Lower leg skin (tissue), 3 donors: Measurements from ENCODE around the gene LCK.

Experiments used
- CTCF ChIP-seq, 3 donors: fragments of 450-650 bp; IDR thresholded peaks; one replicate each; pipeline ENCODE4 v1.5.1; 2016; ENCODE audit warnings: antibody characterized with exemption in 3 of 3, mild to moderate bottlenecking in 3 of 3, moderate library complexity in 2 of 3
- POLR2A ChIP-seq, 2 donors: fragments of 450-650 bp; IDR thresholded peaks; one replicate each; pipeline ENCODE4 v1.6.1; 2016 to 2017; ENCODE audit warnings: antibody characterized with exemption in 2 of 2, mild to moderate bottlenecking in 1 of 2, moderate library complexity in 1 of 2

- TF ChIP-seq POLR2A (IDR thresholded peaks at IDR 0.05) (no peak), CTCF (IDR thresholded peaks at IDR 0.05) (no peak)
Measured at GRCh38 chr1:32224285-32224684, 26.8 kb upstream of the LCK start.
